ENCODE measurements around the gene NBPF6.
"Not testable (repeated sequence)": the region's sequence is repeated elsewhere in the genome, so short reads cannot be mapped to it uniquely, and the experiment has no call there.

GRCh38 chr1:108463962-108464361 lies 13.8 kb downstream of the NBPF6 start:
- TF ChIP-seq CTCF (IDR thresholded peaks at IDR 0.05; ENCODE audit: insufficient read depth, low read depth, low read length); EZH2 (IDR thresholded peaks at IDR 0.05; ENCODE audit: insufficient read depth, low read length): not testable (repeated sequence)

Data from astrocyte (in vitro differentiated cells and primary cell).